OCI-LY1 (cell line): ENCODE data around the gene COMMD4.

Experiments
- H2AFZ ChIP-seq: fragments of 200-600 bp; sonication (generic), shearing (Covaris generic); 2 replicates; pipeline ENCODE4 v1.6.0; 2014; ENCODE audit warnings: antibody characterized with exemption, mild to moderate bottlenecking, low read length
- H3F3A ChIP-seq: fragments of 200-600 bp; sonication (generic), shearing (Covaris generic); 2 replicates; pipeline ENCODE4 v1.6.0; 2014; ENCODE audit warnings: mild to moderate bottlenecking, antibody characterized with exemption, low read length, moderate library complexity; ENCODE audit not compliant: insufficient read depth
- H3K27ac ChIP-seq: fragments of 200-600 bp; sonication (generic); 2 replicates; pipeline ENCODE4 v1.5.1; 2014; ENCODE audit warnings: low read length, mixed run types, mild to moderate bottlenecking, low read depth; ENCODE audit not compliant: poor library complexity, severe bottlenecking
- H3K27me3 ChIP-seq: fragments of 200-600 bp; sonication (generic); 2 replicates; pipeline ENCODE4 v1.6.0; 2014; ENCODE audit warnings: antibody characterized with exemption, mild to moderate bottlenecking, low read length, moderate library complexity; ENCODE audit not compliant: insufficient read depth
- H3K36me3 ChIP-seq: fragments of 200-600 bp; sonication (generic); 2 replicates; pipeline ENCODE4 v1.6.1; 2014; ENCODE audit warnings: mild to moderate bottlenecking, antibody characterized with exemption, low read length, moderate library complexity, mixed read lengths; ENCODE audit not compliant: insufficient read depth
- H3K4me1 ChIP-seq: fragments of 200-600 bp; sonication (generic); 2 replicates; pipeline ENCODE4 v1.5.1; 2014; ENCODE audit warnings: mild to moderate bottlenecking, low read length, moderate library complexity; ENCODE audit not compliant: insufficient read depth, severe bottlenecking
- H3K4me2 ChIP-seq: fragments of 200-600 bp; sonication (generic), shearing (Covaris generic); 2 replicates; pipeline ENCODE4 v1.6.1; 2014; ENCODE audit warnings: low read length
- H3K4me3 ChIP-seq: fragments of 200-600 bp; sonication (generic); 2 replicates; pipeline ENCODE4 v1.5.1; 2014; ENCODE audit warnings: low read length, low read depth, mild to moderate bottlenecking, mixed read lengths; ENCODE audit not compliant: poor library complexity, severe bottlenecking
- H3K79me2 ChIP-seq: fragments of 200-600 bp; shearing (Covaris generic); 2 replicates; pipeline ENCODE4 v1.6.1; 2016; ENCODE audit warnings: mixed run types, low read length, mixed read lengths; ENCODE audit not compliant: insufficient read depth
- H3K9ac ChIP-seq: fragments of 200-600 bp; sonication (generic), shearing (Covaris generic); 2 replicates; pipeline ENCODE4 v1.6.1; 2014; ENCODE audit warnings: mild to moderate bottlenecking, low read length, mixed read lengths
- H3K9me2 ChIP-seq: fragments of 200-600 bp; sonication (generic), shearing (Covaris generic); 2 replicates; pipeline ENCODE4 v1.6.1; 2014; ENCODE audit warnings: low read depth, mild to moderate bottlenecking, low read length, mixed read lengths
- H3K9me3 ChIP-seq: fragments of 200-600 bp; shearing (Covaris generic); 2 replicates; pipeline ENCODE4 v1.6.1; 2014; ENCODE audit warnings: low read length, mixed read lengths
- H4K20me1 ChIP-seq: fragments of 200-600 bp; sonication (generic), shearing (Covaris generic); 2 replicates; pipeline ENCODE4 v1.6.0; 2016; ENCODE audit warnings: mild to moderate bottlenecking, low read length; ENCODE audit not compliant: insufficient read depth
- EZH2 ChIP-seq: fragments of 200-600 bp; sonication (generic), shearing (Covaris generic); IDR thresholded peaks from 2 replicates; pipeline ENCODE4 v1.8.0; 2017; ENCODE audit warnings: borderline replicate concordance, mixed run types, mild to moderate bottlenecking, antibody characterized with exemption, low read length, moderate library complexity, mixed read lengths
- TF ChIP-seq, protein P1 (sequence below): fragments of 200-600 bp; sonication (generic), shearing (Covaris generic); IDR thresholded peaks from 2 replicates; pipeline ENCODE4 v1.5.1; 2017; ENCODE audit warnings: mild to moderate bottlenecking, antibody characterized with exemption, low read length, moderate library complexity, mixed read lengths

Gene COMMD4

DNA sequence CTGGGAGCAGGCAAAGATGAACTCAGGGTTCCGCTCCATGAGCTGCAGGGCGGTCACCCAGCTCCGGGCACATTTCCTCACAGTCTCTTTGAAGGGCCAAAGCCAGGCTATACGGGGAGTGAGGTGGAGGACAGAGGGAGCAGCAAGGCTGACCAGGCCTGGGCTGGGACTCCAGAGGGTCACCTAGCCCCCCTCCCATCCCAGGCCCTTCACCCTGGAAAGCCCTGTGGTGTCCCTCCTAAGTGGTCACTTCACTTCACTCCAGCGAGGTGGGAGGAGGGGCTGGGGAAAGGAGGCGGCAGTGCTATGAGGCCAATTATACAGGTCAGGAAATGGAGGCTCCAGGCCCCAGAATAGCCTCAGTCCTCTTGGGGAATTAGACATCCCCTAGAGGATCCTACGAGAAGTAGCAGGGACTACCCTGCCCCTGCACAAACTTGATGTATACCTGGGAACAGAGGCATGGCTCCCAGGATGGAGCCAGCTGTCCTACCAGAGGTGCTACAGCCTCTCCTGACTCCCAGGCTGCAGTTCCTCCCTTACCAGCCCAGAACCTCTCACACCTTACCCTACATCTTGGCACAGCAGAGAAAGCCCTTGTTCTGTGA is 26.9 kb downstream of the COMMD4 start:
- Histone ChIP-seq H3K36me3 (0 out of 2 replicates have a peak, but pooled peaks cover 5% of the 10 kb centered on the region), H3K9ac (no peak overlapping the region), H3F3A (no peaks in the 10 kb centered on the region), H3K27ac (no peak overlapping the region), H3K9me3 (no peaks in the 10 kb centered on the region), H3K4me3 (no peak overlapping the region), H3K9me2 (no peaks in the 10 kb centered on the region), H3K4me2 (no peak overlapping the region), H3K27me3 (no peaks in the 10 kb centered on the region), H4K20me1 (no peaks in the 10 kb centered on the region), H3K79me2 (no peaks in the 10 kb centered on the region), H3K4me1 (peaks cover 6% of the 10 kb centered on the region), H2AFZ (no peak overlapping the region)
- TF ChIP-seq, protein P1, sequence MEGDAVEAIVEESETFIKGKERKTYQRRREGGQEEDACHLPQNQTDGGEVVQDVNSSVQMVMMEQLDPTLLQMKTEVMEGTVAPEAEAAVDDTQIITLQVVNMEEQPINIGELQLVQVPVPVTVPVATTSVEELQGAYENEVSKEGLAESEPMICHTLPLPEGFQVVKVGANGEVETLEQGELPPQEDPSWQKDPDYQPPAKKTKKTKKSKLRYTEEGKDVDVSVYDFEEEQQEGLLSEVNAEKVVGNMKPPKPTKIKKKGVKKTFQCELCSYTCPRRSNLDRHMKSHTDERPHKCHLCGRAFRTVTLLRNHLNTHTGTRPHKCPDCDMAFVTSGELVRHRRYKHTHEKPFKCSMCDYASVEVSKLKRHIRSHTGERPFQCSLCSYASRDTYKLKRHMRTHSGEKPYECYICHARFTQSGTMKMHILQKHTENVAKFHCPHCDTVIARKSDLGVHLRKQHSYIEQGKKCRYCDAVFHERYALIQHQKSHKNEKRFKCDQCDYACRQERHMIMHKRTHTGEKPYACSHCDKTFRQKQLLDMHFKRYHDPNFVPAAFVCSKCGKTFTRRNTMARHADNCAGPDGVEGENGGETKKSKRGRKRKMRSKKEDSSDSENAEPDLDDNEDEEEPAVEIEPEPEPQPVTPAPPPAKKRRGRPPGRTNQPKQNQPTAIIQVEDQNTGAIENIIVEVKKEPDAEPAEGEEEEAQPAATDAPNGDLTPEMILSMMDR = no peak
- no peak for TF ChIP-seq EZH2

DNA sequence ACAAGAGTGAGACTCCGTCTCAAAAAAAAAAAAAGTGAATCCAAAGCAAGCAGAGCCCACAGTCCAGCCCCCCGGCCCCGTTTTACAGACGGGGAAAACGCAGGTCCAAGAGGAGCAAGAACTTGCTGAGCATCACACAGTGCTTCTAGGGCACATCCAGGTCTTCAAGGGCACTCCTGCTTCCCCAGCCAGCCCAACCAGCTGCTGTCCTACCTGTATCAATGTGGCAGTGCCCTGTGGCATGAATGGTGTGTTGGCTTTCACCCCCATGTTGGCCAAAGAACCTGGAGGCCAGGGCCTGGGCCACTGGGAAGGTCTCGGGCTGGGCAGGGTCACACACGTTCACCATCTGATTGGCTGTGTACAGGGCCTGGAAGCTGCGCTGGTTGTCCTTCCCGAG is 27.9 kb downstream of the COMMD4 start:
- TF ChIP-seq, protein P1 = no peak
- no peak for TF ChIP-seq EZH2
- Histone ChIP-seq H3F3A (no peaks in the 10 kb centered on the region), H3K4me3 (no peak overlapping the region), H3K4me2 (no peak overlapping the region), H3K36me3 (0 out of 2 replicates have a peak, but pooled peaks cover 5% of the 10 kb centered on the region), H2AFZ (no peak overlapping the region), H3K9me3 (no peaks in the 10 kb centered on the region), H3K9me2 (no peaks in the 10 kb centered on the region), H3K79me2 (no peaks in the 10 kb centered on the region), H3K27ac (no peak overlapping the region), H4K20me1 (no peaks in the 10 kb centered on the region), H3K27me3 (no peaks in the 10 kb centered on the region), H3K4me1 (peaks cover 8% of the 10 kb centered on the region), H3K9ac (no peak overlapping the region)

DNA sequence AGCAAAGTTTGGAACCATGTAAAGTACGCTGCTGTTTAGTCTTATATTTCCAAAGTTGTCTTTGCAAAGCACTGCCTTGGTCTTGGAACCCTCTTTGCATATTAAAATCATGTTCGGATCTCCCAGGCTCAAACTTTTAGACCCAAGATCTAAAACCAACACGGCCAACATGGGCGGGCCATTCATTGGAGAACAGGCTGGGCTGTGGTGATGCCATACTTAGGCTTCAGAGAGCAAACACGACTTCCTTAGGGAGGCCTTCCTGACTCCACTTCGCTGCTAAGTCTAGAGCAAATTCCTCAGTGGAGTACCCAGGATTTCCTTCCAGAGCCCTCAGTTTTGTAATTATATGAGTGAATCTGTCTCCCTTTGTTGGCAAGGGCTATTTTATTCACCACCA is 29.0 kb downstream of the COMMD4 start:
- Histone ChIP-seq H3K4me2 (no peak overlapping the region), H2AFZ (no peak overlapping the region), H3F3A (no peaks in the 10 kb centered on the region), H3K36me3 (0 out of 2 replicates have a peak, but pooled peaks cover 5% of the 10 kb centered on the region), H3K9me2 (no peaks in the 10 kb centered on the region), H3K4me3 (no peak overlapping the region), H3K9me3 (no peaks in the 10 kb centered on the region), H3K9ac (no peak overlapping the region), H3K27me3 (no peaks in the 10 kb centered on the region), H3K27ac (no peak overlapping the region), H4K20me1 (no peaks in the 10 kb centered on the region), H3K79me2 (no peaks in the 10 kb centered on the region), H3K4me1 (peaks cover 19% of the 10 kb centered on the region)
- no peak for TF ChIP-seq EZH2
- TF ChIP-seq, protein P1 = no peak
